Stimulated activated CD8-positive, alpha-beta memory T cell treated with anti-CD3 and anti-CD28 coated beads, Interleukin-7, amount 100 ng/mL, for 1 hour (primary cell): ENCODE measurements around the gene AHRR.
"Not testable (repeated sequence)": the region's sequence is repeated elsewhere in the genome, so short reads cannot be mapped to it uniquely, and the experiment has no call there.

ENCODE experiments used
- DNase-seq, 2 donors: peaks; one replicate each; pipeline ENCODE4 v3.0.0-alpha.2; 2020; ENCODE audit warnings: low read depth in 2 of 2

Gene AHRR

DNA sequence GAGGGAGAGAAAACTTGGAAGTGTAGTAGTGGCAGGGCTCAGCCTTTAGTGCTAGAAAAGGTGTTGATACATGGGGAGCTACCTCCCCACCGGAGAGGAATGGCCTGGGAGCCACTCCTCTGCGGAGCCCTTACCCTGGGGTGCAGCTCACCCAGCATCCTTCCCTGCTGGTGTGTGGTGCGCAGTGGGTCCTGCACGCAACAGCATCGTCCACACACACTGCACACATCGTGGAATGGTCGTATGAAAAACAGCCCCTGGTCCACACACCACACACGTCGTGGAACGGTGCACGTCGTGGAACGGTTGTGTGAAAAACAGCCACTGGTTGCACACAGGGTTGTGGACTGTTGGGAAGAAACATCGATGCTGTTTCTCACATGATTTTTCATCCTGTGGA, 16.1 kb upstream of the AHRR start:
- no peak for DNase-seq

DNA sequence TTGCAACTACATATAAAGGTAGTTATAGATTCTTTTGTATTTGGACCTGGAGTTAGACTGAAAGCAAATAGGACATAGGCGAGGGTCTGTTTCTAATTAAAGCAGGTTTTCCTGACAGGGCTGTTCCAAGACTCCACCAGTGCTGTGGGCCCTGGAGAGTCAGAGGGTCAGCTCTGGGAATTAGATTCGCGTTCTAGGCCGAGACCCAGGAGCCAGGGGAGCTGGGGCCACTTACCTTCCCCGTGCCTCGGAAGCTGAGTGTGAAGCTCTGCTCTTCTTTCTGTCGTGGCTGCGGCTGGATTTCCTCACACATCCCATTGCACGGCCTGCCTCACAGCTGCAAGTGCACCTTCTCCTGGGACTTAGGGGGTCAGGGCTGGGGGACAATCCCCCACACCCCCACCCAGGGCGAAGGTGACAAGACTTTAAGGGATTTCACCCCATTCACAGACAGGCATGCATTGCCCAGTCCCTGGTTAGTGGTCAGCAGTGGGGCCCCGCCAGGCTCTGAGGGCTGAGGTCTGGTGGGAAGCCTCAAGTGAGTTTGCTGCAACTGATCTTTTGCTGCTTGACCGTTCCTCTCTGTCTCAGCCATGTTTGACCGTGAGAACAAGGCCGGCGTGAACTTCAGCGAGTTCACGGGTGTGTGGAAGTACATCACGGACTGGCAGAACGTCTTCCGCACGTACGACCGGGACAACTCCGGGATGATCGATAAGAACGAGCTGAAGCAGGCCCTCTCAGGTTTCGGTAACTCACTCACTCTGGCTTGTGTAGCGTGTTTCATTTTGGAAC, 15.3 kb upstream of the AHRR start:
- DNase-seq = no peak

DNA sequence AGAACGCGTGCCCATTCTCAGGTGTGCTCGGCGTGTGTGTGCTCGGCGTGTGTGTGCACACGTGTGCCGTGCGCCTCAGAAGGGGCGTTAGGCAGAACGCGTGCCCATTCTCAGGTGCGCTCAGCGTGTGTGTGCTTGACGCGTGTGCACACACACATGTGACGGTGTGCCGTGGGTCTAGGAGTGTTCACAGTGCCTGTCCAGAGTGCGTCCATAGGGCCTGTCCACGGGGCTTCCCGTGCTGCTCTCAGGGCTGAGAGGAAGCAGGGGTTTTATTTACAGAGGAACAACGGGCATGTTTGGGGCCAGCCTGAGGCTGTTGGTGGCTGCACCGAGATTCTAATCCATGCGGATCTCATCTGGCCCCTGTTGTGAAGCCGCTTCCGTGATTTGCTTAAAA, 14.2 kb upstream of the AHRR start:
- no peak for DNase-seq

DNA sequence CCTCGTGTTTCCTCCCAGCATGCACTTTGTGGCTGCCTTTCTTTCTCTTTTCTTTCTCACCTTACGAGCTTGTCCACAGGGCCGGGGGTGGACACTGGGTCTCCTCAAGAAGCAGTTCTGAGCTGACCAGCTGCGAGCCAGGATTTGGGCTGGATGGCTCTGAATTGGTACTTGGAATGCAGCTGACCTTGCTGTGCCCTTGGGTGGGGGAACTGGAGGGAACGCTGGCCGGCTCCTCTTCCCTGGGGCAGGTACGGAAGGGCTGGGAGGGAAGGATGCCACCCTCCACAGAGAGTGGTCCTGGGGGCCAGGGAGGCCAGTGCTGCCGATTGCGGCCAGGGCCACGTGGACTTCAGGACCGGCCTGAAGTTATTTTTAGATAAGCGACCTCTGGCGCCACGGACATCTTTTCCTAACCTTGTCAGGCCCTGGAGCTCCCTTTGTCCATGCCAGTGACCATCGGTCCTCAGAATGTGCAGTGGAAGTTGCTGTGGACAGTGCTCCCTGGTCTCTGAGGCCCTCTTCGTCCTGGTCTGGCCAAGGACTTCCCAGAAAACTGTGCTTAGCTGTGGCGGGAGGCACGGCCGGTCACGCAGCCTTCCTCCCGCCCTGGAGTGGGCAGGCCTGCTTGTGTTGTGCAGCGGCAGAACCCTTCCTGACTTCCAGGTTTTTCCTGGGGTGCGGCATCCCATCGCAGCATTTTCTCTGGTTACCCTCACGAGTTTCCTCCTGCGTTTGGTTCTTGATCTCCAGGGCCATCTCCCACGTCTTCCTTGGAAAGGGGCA, 13.5 kb upstream of the AHRR start:
- no peak for DNase-seq

DNA sequence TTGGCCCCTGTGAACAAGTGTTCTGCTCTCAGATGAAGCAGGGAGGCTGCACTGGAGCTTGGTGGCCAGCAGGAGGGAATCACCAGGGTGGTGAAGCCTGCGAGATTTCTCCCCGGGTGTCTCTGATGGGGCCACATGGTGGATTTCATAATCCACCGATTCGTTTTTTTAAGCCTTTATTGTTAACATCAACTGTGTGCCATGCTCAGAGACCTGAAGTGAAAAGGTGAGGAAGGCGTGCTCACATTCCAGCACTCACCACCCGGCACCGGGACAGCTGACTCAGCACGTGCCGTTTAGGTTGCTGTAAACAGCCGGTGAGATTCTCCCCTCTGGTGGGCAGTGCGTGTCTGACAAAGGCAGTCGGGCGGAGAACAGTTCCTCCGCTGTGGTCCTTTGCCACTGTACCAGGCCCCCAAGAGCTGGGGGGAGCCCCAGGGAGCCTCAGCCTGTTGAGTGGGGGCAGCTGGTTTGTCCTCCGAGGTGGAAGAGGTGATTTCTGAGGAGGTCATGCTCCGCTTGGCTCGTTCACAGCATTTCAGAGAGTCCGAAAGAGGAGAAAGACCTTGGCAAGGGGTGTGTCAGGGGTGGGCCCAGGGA, 12.7 kb upstream of the AHRR start:
- no peak for DNase-seq

DNA sequence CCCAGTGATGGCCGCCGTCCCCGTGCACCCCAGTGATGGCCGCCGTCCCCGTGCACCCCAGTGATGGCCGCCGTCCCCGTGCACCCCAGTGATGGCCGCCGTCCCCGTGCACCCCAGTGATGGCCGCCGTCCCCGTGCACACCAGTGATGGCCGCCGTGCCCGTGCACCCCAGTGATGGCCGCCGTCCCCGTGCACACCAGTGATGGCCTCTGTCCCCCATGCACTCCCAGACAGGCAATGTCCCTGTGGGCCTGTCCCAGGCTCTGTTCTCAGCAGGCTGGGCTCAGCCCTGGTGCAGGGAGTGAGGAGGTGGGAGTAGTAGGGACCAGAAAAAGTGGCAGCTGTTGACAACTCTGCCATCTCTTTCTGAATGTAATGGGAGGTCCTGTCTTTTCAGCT, 11.7 kb upstream of the AHRR start:
- not testable (repeated sequence) for DNase-seq

DNA sequence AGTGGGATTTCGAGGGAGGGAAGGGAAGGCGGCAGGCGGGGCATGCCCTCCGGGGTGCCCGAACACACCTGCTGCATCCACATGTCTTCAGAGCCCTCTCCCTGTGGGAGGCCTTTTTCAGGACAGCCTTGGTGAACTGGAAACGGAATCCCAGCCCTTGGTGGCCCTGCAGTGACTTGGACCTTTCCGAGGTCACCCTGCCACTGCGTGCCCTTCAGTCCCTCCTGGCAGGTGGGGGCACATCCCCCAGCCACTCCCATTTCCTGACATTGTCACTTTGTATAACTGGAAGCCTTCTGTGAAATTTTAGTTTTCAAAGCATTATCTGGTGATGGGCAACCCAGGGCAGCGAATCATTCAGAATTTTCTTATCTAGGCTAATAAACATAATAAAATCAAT, 11.0 kb upstream of the AHRR start:
- DNase-seq = no peak

DNA sequence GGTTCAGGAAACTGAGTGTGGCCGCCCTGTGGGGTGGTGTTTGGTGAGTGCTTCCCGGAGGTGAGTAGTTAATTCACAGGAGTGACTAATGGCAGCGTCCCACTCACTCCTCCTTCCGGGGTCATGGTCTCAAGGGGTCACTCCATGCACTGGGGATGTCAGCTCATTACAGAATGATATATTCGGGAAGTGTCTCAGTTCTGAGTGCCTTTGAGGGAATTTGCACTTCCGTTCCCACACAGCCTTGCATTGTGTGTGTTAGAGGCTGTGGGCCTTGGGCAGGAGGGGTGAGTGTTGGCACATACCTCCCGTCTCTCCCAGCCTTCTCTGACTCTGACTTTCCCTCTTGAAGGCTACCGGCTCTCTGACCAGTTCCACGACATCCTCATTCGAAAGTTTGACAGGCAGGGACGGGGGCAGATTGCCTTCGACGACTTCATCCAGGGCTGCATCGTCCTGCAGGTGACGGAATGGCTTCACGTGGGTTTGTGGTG, 10.5 kb upstream of the AHRR start:
- DNase-seq = no peak

DNA sequence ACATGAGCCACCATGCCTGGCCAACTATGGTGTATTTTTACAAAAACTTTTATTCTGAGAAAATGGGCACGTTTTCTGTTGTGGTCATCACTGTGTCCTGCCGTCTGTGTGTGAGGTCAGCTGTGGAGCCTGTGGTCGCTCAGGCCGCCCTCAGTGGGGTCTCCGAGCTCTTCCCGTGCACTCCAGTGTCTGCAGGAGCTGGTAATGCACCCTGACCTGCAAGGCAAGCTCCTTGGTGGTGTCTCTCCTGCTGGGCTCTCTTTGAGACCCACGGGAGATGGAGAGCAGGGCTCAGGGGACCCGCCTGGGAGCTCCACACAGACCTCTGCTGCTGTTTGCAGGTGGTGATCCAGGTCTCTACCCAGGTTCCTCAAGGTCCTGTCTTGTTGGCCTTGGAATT, 9.6 kb upstream of the AHRR start:
- no peak for DNase-seq

DNA sequence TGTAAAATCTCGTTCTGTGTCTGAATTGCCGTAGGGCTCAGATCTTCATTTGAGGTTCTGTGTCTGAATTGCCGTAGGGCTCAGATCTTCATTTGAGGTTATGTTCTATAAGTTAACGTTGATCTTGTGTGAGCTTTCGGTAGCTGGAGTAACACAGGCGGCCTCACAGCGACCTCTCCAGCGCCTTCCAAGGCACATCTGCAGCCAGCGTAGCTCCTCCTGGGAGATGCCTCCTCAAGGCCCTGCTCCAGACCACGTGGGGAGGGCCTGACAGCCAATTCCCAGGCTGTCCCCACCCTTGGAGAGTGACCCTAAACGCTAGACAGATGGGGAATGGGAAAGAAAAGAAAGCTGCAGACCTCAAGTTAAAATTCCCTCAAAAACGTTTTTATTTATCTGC, 8.7 kb upstream of the AHRR start:
- DNase-seq = no peak

DNA sequence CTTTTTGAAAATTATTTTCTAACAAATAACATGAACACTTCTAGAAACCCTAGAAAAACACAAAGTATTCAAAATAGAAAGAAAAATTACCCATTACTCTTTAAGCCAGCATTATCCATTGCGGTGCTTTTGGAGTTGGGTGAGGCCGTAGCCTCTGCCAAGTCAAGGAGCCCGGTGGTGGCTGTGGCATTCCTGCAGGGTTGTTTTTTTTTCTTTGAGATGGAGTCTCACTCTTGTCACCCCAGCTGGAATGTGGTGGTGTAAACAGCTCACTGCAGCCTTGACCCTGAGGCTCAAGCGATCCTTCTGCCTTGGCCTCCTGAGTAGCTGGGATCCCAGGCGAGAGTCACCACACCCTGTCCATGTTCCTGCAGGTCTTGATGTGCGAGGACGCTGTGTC, 8.2 kb upstream of the AHRR start:
- no peak for DNase-seq

DNA sequence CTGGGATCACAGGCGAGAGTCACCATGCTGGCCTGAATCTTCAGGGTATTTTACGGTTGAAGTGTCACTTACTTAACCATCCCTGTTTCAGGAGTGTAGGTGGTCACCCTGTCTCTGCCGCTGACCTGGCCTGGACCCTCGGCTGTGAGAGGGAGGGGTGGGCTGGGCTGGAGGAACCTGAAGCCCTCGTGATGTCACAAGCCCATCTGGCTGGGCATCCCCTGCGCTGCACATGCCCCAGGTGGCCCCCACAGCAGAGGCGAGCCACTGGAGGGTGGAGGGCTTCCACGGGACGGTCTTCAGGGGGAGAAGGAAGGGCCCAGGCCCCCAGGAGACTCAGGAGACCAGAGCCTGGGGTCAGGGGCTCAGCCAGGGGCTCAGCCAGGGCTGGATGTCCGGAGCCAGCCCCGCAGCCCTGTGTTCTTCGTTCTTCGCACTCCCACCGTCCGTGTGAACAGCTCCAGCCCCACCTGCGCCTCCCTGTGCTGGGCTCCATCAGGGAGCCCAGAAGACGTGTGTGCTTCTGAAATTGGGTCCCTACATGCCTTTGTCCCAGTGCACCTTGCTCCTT, 7.6 kb upstream of the AHRR start:
- no peak for DNase-seq

DNA sequence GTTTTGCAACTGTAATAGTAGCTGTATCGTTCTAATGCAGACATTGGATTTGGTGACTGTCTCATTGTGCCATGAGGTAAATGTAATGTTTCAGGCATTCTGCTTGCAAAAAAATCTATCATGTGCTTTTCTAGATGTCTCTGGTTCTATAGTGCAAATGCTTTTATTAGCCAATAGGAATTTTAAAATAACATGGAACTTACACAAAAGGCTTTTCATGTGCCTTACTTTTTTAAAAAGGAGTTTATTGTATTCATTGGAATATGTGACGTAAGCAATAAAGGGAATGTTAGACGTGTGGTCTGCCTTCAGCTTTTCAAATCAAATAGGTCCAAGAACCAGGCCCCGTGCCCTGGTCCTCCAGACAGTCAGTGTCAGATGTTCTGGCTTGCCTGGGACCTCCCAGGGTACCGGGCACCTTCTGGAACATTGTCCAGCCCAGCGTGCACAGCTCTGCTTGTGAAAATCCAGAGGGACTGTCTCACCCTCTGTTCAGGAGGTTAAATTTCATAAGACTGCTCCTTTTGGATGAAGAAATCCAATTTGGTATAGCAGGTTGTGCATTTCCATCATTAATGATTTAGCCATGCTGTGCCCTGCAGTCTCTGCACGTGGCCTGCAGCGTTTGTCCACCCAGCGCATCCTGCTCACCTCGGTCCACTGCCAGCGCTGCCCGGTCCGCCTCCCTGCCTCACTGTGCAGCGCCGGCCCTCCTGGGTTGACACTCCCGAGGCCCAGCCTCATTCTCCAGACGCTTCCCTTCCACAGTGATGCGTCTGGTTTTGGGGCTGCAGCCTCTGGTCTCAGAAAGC, 6.6 kb upstream of the AHRR start:
- no peak for DNase-seq

DNA sequence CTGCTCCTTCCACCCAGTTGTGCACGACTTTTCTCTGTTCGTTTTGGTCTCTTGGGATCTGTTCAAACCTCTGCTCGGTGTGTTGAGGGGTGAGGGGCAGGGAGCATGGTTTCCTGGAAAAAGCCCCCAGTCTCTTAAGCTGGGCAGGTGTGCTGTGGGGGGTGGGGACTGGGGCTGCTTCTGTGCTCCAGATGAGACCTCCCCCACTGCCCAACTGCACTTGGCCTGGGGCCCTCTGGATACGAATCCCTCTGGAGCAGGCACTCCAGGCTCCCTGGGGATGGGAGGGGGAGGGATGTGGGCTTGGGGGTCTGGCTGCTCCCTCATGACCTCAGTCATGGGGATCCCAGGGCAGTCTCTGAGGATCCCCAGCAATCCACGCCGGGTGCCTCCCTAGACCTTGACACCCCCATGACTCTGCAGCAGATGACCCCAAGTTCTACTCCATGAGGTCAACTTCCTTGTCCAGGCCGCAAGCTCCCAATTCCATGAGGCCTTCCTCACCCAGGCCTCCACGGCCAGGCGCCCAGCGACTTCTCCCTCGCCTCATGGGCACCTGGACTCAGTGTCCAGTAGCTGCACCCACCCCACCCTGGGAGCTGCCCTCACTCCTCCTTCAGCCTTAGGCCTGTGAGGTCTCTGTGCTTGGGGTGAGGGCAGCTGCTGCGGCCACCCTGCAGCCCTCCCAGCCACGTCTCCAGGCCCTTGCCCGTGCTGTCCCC, 5.9 kb upstream of the AHRR start:
- DNase-seq = no peak

DNA sequence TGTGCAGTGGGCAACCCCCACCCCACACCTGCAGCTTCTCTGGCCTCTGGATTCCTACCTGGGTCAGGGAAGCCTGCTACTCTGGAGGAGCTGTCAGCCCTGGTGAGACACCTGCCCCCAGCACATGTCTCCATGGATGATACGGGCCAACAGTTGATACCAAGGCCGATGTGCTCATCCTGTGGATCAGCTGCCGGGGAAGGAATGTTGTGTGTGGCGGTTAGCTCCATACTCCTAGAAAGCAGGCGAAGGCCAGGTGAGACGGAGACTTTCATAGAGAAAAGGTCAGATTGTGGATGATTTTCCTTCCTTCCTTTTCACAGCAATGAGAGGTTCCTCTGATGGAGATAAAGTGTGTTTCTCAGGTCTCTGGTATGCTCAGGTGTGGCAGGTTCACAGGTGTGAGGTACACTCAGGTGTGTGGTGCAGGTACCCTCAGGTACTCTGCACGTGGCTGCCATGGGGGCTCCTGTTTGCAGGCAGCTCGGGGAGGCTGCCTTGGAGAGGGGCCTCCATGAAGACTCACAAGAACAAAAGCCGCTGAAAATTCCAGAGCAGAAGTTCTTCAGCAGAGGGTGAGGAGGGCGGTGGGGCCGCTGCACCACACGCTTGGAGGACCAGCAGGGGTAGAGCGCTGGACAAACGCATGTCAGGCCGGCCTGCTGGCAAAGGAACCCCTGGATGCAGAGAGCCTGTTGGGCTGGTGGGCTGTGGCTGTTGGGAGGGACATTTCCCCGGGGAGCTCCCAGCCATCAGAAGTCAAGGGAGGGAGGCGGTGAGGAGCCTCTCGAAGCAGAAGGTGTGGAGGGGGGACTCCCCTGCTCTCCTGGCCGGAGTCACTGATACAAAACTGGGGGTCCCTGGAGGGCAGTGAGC, 5.1 kb upstream of the AHRR start:
- no peak for DNase-seq

DNA sequence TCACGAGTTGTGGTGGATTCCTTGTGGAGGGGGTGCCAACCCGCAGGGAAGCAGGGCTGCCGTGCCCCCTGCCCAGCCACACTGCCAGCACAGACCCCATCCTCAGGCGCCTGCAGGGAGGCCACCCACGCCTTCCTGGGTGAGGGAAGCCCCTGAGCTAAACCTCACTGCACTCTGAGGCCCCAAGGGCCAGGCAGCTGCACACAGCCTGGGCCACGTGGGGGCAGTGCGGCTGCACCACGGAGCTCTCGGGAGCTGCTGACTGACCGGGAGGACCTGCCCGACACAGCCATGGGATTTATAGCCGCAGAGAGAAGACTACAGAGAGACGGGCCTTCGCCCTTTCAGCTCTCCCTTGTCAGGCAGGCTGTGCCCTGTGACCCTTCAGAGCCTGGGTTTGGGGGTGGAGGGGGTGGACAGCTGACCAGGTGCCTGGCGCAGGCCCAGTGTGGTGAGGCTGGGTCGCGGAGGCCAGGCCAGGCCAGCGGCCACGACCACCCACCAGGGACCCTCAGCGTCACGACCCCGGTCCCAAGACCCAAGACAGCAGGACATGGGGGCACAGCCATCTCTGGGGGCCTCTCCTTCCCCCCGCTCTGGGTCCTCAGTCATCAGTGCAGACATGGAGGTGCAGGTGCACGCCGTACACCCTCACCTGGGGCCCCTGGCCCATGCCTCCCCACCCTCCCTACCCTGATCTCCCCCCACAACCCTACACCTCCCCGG, 4.3 kb upstream of the AHRR start:
- no peak for DNase-seq

DNA sequence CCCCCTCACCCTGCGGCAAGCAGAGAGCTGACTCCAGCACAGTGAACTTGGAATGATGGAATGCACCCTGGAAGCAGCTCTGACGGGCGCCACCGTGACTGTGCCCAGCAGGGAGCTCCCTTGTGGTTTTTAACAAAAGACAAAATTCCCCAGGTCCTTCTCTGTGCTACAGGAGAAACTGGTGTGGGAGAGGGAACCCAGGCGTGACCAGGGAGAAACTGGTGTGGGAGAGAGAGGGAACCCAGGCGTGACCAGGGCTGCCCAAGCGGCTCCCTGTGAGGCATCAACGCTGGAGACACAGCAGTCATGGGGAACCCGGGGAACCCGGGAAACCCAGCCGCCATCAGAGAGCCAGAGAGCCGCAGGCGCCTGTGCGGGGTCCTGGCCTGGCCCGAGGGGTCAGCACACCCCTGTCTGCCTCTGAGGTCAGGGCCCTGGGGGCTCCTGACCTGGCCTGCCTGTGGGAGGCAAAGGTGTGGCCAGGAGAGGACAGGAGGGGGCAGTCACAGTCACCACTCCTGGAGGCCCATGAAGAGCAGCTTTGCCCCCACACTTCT, 3.1 kb upstream of the AHRR start:
- no peak for DNase-seq

DNA sequence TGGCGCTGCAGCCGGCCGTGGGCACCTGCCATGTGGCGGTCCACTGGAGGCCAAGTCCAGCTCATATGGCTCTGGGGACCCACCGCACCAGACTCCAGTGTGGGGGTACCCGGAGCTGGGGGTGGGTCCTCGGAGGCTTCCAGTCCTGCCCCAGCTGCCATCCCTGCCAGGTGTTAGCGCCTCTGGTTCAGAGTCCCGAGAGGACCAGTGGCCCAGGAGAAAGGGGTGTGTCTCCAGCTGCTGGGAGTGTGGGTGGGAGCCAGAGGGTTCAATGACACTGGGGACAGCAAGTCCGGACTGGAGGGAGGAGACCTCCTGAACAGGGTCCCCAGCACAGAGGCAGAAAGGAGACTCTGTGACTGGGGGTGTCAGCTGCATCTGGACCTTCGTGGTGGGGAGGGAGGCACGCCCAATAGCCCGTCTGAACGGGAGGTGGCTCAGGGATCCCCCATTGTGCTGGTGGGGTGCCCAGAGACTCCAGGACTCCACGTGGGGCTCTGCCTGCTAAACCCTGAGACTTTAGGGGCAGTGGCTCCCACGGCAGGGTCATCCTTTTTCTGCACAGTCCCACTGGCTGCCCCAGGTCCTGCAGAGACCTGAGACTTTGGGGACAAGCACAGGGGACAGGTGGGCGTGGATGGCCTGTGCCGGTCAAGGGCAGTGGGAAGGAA, 2.4 kb upstream of the AHRR start:
- no peak for DNase-seq
